Central memory CD8-positive, alpha-beta T cell (primary cell): ENCODE measurements around the gene PRMT9.

Source experiments
- ATAC-seq: fragments of 150-1000 bp; cut with Tn5 transposase; replicated peaks from 2 replicates; pipeline ENCODE4 v1.10.0; 2022; ENCODE audit warnings: mild to moderate bottlenecking, moderate FRiP score, moderate number of reproducible peaks; ENCODE audit not compliant: poor library complexity, severe bottlenecking; ENCODE audit errors: extremely low read depth
- DNase-seq, 2 donors: peaks; one replicate each; pipeline ENCODE4 v3.0.0; 2021; ENCODE audit warnings: low spot score in 2 of 2
- H3K27ac Mint-ChIP-seq: one replicate; pipeline ENCODE4 v1.8.0; 2022; ENCODE audit warnings: low read depth, mild to moderate bottlenecking, moderate library complexity, mixed read lengths
- H3K27me3 Mint-ChIP-seq: one replicate; pipeline ENCODE4 v1.8.0; 2022; ENCODE audit warnings: mixed read lengths
- H3K36me3 Mint-ChIP-seq: one replicate; pipeline ENCODE4 v1.8.0; 2022; ENCODE audit warnings: mild to moderate bottlenecking, moderate library complexity, mixed read lengths; ENCODE audit not compliant: insufficient read depth
- H3K4me1 Mint-ChIP-seq: one replicate; pipeline ENCODE4 v1.8.0; 2022; ENCODE audit warnings: mixed read lengths
- H3K4me3 Mint-ChIP-seq: one replicate; pipeline ENCODE4 v1.8.0; 2022; ENCODE audit warnings: mild to moderate bottlenecking, moderate library complexity, mixed read lengths
- H3K9me3 Mint-ChIP-seq: one replicate; pipeline ENCODE4 v1.8.0; 2022; ENCODE audit warnings: mixed read lengths

PRMT9 gene

GRCh38 chr4:147599206-147599605, 84.8 kb downstream of the PRMT9 start:
- no peak for DNase-seq
- H3K4me3 Mint-ChIP-seq, result no peak overlapping the region

DNA sequence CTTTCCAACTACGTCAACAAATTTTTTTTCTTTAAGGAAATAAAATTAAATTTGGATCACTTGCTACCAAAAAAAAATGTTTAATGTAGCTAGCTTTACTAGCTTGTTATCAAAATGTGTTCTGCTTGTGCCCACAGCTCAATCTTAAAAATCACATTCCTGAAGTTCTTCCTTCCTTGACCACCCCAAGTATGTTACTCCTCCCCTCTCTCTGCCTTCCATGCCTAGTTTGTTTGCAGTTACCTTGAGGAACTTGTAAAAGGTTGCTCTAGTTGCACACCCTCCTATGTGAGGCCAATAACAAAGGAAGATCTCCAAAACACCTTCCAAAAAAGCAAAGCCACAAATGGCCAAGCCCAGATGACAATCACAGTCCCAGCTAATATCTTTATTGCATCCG, 86.4 kb downstream of the PRMT9 start:
- ATAC-seq (no peak), DNase-seq (no peak)
- no peaks in the 10 kb centered on the region for H3K9me3 Mint-ChIP-seq
- no peak overlapping the region for H3K27ac Mint-ChIP-seq
- H3K4me3 Mint-ChIP-seq, result no peak overlapping the region
- peaks cover 6% of the 10 kb centered on the region for H3K4me1 Mint-ChIP-seq
- peaks cover 18% of the 10 kb centered on the region for H3K27me3 Mint-ChIP-seq
- H3K36me3 Mint-ChIP-seq, result no peaks in the 10 kb centered on the region

More at GRCh38 chr4:147599206-147599605, 84.8 kb downstream of the PRMT9 start:
- Mint-ChIP-seq H3K36me3 (no peaks in the 10 kb centered on the region), H3K9me3 (no peaks in the 10 kb centered on the region), H3K27ac (no peak overlapping the region), H3K4me1 (peaks cover 5% of the 10 kb centered on the region), H3K27me3 (peaks cover 20% of the 10 kb centered on the region)
- ATAC-seq, result no peak

DNA sequence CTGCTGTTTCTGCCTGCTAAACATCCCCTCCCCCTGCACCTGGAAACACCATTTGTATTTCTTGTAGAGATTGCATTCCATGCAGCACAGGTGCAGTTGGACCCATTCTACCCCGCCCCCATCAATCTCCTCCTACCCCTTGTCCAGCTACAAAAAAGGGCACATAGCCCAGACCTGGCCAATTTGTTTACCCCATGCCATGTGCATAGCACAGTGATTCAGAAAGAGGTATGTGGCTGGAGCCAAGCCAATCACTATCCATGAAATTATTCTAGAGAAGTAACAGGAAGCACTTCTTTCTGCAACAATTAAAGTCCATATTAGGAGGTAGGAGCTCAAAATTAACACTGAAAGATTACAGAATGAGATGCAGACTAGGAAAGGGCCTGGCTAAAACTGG, 87.0 kb downstream of the PRMT9 start:
- Mint-ChIP-seq H3K27me3 (peaks cover 12% of the 10 kb centered on the region), H3K9me3 (no peaks in the 10 kb centered on the region), H3K36me3 (no peaks in the 10 kb centered on the region), H3K4me3 (no peak overlapping the region), H3K27ac (no peak overlapping the region), H3K4me1 (peaks cover 6% of the 10 kb centered on the region)
- ATAC-seq, result no peak
- DNase-seq, result no peak

DNA sequence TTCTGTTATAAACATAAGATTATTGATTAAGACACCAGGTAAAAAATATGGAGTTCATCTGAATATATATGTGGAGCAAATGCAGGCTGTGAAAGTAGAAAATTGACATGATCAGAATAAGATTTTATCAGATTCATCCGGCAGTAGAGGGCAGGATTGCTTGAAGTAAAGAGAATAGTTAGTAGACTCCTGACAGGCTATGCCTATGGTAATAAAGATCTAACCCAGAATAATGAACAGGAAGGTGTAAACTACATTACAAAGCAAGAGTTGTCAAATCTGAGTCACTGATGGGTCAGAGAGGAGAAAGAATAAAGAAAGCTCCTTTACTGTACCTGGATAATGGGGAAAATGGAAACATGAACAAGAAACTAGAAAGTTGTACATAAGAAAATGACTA, 87.6 kb downstream of the PRMT9 start:
- Mint-ChIP-seq H3K4me3 (no peak overlapping the region), H3K36me3 (no peaks in the 10 kb centered on the region), H3K27ac (no peak overlapping the region), H3K27me3 (peaks cover 9% of the 10 kb centered on the region), H3K4me1 (peaks cover 6% of the 10 kb centered on the region), H3K9me3 (no peaks in the 10 kb centered on the region)
- DNase-seq (no peak), ATAC-seq (no peak)

DNA sequence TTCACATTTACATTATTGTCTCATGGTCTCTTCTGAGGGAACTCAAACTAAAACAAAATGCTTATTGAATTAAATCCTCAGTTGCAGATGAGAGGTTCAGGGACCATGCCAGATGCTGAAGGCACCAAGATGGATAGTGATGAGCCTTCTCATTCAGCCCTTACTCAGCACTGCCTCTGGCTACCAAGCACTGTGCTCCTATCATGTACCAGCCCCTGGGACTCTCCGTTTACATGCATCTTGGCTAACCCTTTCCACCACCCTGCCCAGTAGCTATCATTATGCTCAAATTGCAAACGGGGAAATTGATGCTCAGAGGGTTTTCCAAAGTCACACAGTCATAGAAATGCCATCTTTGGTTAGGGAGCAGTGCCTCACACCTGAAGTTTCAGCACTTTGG, 89.4 kb downstream of the PRMT9 start:
- no peak for DNase-seq
- no peak overlapping the region for H3K27ac Mint-ChIP-seq
- ATAC-seq, result no peak
- no peaks in the 10 kb centered on the region for H3K36me3 Mint-ChIP-seq
- no peaks in the 10 kb centered on the region for H3K27me3 Mint-ChIP-seq
- H3K4me3 Mint-ChIP-seq, result no peak overlapping the region
- H3K9me3 Mint-ChIP-seq, result no peaks in the 10 kb centered on the region
- H3K4me1 Mint-ChIP-seq, result peaks cover 6% of the 10 kb centered on the region

DNA sequence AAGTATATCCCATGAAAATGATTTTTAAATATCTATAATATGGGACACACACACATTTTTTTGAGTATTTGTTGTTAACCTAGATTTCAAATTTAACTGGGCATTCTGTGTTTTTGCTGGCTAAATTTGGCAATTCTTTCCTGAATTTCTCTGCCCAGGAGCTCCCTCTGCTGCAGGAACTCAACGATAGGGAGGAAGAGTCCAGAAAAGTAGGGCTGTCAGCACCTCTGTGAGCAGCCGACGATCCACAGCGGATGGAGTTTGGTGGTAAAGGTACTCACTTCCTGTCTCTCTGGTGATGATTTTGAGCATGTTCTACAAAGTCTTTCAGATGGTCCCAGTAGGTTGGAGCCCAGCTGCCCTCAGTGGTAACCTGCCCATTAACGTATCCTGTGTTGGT, 89.9 kb downstream of the PRMT9 start:
- ATAC-seq, result no peak

GRCh38 chr4:147591106-147591505, 92.9 kb downstream of the PRMT9 start:
- Mint-ChIP-seq H3K4me1 (peaks cover 6% of the 10 kb centered on the region), H3K4me3 (no peak overlapping the region), H3K27ac (no peak overlapping the region), H3K36me3 (no peaks in the 10 kb centered on the region), H3K9me3 (no peaks in the 10 kb centered on the region), H3K27me3 (no peaks in the 10 kb centered on the region)
- DNase-seq (no peak), ATAC-seq (no peak)

More for the DNA sequence above, 89.9 kb downstream of the PRMT9 start:
- no peak for DNase-seq
- Mint-ChIP-seq H3K4me1 (peaks cover 6% of the 10 kb centered on the region), H3K36me3 (no peaks in the 10 kb centered on the region), H3K4me3 (no peak overlapping the region), H3K27ac (no peak overlapping the region), H3K9me3 (no peaks in the 10 kb centered on the region), H3K27me3 (no peaks in the 10 kb centered on the region)

DNA sequence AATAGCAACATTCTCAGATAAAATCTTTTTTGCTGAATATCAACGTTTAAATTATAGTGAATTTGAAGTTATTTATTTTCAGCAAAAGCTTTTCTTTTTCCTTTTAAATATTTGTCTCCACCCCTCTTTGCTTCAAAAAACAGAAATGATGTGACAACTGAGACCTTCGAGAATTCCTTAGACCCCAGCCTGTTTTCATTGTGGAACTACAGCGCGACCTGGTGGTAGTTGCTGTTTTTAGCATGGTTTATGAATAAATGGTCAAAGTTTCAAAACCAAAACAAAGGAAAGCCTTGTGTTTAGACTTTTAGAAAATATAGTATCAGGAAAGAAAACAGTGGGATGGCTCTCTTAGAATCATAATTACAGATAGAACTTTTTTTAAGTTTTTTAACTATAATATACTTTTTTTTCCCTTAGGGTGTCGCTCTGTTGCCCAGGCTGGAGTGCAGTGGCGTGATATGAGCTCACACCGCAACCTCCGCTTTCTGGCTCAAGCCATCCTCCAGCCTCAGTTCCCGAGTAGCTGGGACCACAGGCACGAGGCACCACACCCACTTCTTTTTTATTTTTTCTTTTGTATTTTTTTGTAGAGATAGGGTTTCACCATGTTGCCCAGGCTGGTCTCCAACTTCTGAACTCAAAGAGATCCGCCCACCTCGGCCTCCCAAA, 93.6 kb downstream of the PRMT9 start:
- H3K9me3 Mint-ChIP-seq, result no peaks in the 10 kb centered on the region
- H3K4me1 Mint-ChIP-seq, result peaks cover 6% of the 10 kb centered on the region
- H3K27ac Mint-ChIP-seq, result no peak overlapping the region
- DNase-seq (no peak), ATAC-seq (no peak)
- H3K27me3 Mint-ChIP-seq, result no peaks in the 10 kb centered on the region
- no peaks in the 10 kb centered on the region for H3K36me3 Mint-ChIP-seq
- H3K4me3 Mint-ChIP-seq, result no peak overlapping the region

GRCh38 chr4:147589586-147589985, 94.4 kb downstream of the PRMT9 start:
- Mint-ChIP-seq H3K4me3 (no peak overlapping the region), H3K4me1 (peaks cover 5% of the 10 kb centered on the region), H3K27ac (no peak overlapping the region), H3K36me3 (no peaks in the 10 kb centered on the region), H3K27me3 (no peaks in the 10 kb centered on the region), H3K9me3 (no peaks in the 10 kb centered on the region)
- ATAC-seq, result no peak
- DNase-seq, result no peak
